ENCODE measurements around the gene CARS1. TPM values are rescaled to one million over a fixed set of nuclear protein-coding genes. Genes with fewer than 3 reads are reported as not detected.

Gene CARS1
- total and polyA plus RNA-seq, 2 of the 4 experiments (the other 2 are of a cell fraction) = 72.7 to 78.3 TPM

GRCh38 chr11:3101921-3102640 lies 44.9 kb upstream of the CARS1 start:
- BruUV-seq (replicated peaks) = no TSS peak
- 89% methylated on average over 9 of the region's 20 CpGs; no CpG with 5 or more reads in 1 of the 2 experiments for WGBS, 2 experiments (ENCODE audit: extremely low coverage in 2 of 2, insufficient read length in 1 of 2)
- in situ Hi-C loops (cut with MboI; ENCODE audit: low sequenced_read_pairs) = no loop called here

More at GRCh38 chr11:3101921-3102640, 44.9 kb upstream of the CARS1 start:
- no peak for ATAC-seq (ENCODE audit: low read depth)
- DNase-seq = no peak
- no peak overlapping the region for H4K8ac ChIP-seq (ENCODE audit: low read depth in 2 of 2, low read length in 2 of 2)
- no peak overlapping the region for H2AFZ ChIP-seq (replicated peaks; ENCODE audit: low read length, poor library complexity)
- H2AK5ac ChIP-seq (ENCODE audit: low read depth, low read length) = no peak overlapping the region
- no peak overlapping the region for H3K4ac ChIP-seq (ENCODE audit: low read depth, low read length)
- H3K56ac ChIP-seq (ENCODE audit: extremely low read depth, insufficient read depth, low read length) = no peak overlapping the region
- H2BK5ac ChIP-seq (ENCODE audit: low read depth, low read length, poor library complexity, severe bottlenecking) = no peak overlapping the region
- no peaks in the 10 kb centered on the region for H4K20me1 ChIP-seq (ENCODE audit: insufficient read depth, low read length)
- H4K91ac ChIP-seq (ENCODE audit: insufficient read depth, low read depth, low read length) = no peak overlapping the region
- intact Hi-C loops (cut with micrococcal nuclease) = no loop called here
- no peak overlapping the region for H4K5ac ChIP-seq (ENCODE audit: low read depth, low read length)
- no peak overlapping the region for H2BK15ac ChIP-seq (ENCODE audit: low read depth, low read length)
- ChIA-PET CTCF (interaction anchor here (0.7 kb wide), 1 partner anchor 9 kb away, joined by 3 read pairs; no protein-coding TSS in a partner anchor), POLR2A (ENCODE audit: unreplicated experiment) (no interaction called here)
- no peak overlapping the region for H3K14ac ChIP-seq (replicated peaks; ENCODE audit: low read depth, low read length)
- H2BK120ac ChIP-seq (ENCODE audit: low read depth, low read length) = no peak overlapping the region
- no peaks in the 10 kb centered on the region for H3K4me1 ChIP-seq (ENCODE audit: control insufficient read depth, insufficient read depth, low read length)
- H2AK9ac ChIP-seq (replicated peaks; ENCODE audit: low read depth, low read length, poor library complexity) = no peak overlapping the region
- H3K9me3 ChIP-seq (ENCODE audit: control insufficient read depth, insufficient read depth, low read length) = no peaks in the 10 kb centered on the region
- dilution Hi-C loops (cut with HindIII; ENCODE audit: low sequenced_read_pairs, unreplicated experiment) = no loop called here
- no peak overlapping the region for H3K9ac ChIP-seq (ENCODE audit: low read depth, low read length)
- H3K27me3 ChIP-seq (ENCODE audit: control insufficient read depth, insufficient read depth, low read length) = no peaks in the 10 kb centered on the region
- H3K79me1 ChIP-seq (ENCODE audit: low read depth in 1 of 2, low read length in 2 of 2) = no peaks in the 10 kb centered on the region
- H3K27ac ChIP-seq (ENCODE audit: insufficient read depth, low read length) = no peak overlapping the region
- H2BK20ac ChIP-seq (ENCODE audit: low read depth, low read length) = no peak overlapping the region
- H3K4me3 ChIP-seq (ENCODE audit: insufficient read depth, low read depth, low read length) = no peak overlapping the region
- H3K36me3 ChIP-seq (ENCODE audit: control insufficient read depth, insufficient read depth, low read length) = peaks cover 58% of the 10 kb centered on the region
- no peaks in the 10 kb centered on the region for H3K9me1 ChIP-seq (ENCODE audit: insufficient read depth, low read length)
- H3K4me2 ChIP-seq (ENCODE audit: low read depth, low read length) = no peak overlapping the region
- TF ChIP-seq SMC3 (IDR thresholded peaks at IDR 0.05; ENCODE audit: low read depth, low read length) (no peak), ELK1 (IDR thresholded peaks at IDR 0.05; ENCODE audit: borderline replicate concordance, low read depth, low read length) (no peak), CEBPB (IDR thresholded peaks at IDR 0.05; ENCODE audit: low read depth, low read length) (no peak), POLR2A (IDR thresholded peaks at IDR 0.05; ENCODE audit: low read depth, low read length) (no peak), RFX5 (IDR thresholded peaks at IDR 0.05; ENCODE audit: low read depth, low read length) (no peak), NFE2L2 (IDR thresholded peaks at IDR 0.05; ENCODE audit: low read depth, low read length) (no peak), MAZ (IDR thresholded peaks at IDR 0.05; ENCODE audit: borderline replicate concordance, low read depth, low read length) (no peak), FOS (IDR thresholded peaks at IDR 0.05; ENCODE audit: low read depth, low read length) (no peak), CHD1 (IDR thresholded peaks at IDR 0.05; ENCODE audit: low read depth, low read length) (no peak), RAD21 (IDR thresholded peaks at IDR 0.05; ENCODE audit: low read length) (no peak), MXI1 (IDR thresholded peaks at IDR 0.05; ENCODE audit: borderline replicate concordance, low read depth, low read length) (no peak)
- H3K18ac ChIP-seq (ENCODE audit: low read depth, low read length) = no peak overlapping the region
- H3K23ac ChIP-seq (ENCODE audit: low read depth, low read length) = no peak overlapping the region

All from IMR-90 (cell line).